Astrocyte (in vitro differentiated cells and primary cell): ENCODE data around the gene PLEKHA7.

Experiments used
- EZH2 ChIP-seq: IDR thresholded peaks from 2 replicates; pipeline ENCODE4 v1.6.1; 2012; ENCODE audit warnings: mild to moderate bottlenecking, low read length, inconsistent platforms; ENCODE audit not compliant: insufficient read depth
- TF ChIP-seq, protein P1 (sequence below): IDR thresholded peaks from 2 replicates; pipeline ENCODE4 v1.5.1; 2011; ENCODE audit warnings: low read depth, mild to moderate bottlenecking, inconsistent platforms, low read length, moderate library complexity; ENCODE audit not compliant: insufficient read depth

GRCh38 chr11:16786131-16786530 is 228.1 kb downstream of the PLEKHA7 start:
- TF ChIP-seq, protein P1, sequence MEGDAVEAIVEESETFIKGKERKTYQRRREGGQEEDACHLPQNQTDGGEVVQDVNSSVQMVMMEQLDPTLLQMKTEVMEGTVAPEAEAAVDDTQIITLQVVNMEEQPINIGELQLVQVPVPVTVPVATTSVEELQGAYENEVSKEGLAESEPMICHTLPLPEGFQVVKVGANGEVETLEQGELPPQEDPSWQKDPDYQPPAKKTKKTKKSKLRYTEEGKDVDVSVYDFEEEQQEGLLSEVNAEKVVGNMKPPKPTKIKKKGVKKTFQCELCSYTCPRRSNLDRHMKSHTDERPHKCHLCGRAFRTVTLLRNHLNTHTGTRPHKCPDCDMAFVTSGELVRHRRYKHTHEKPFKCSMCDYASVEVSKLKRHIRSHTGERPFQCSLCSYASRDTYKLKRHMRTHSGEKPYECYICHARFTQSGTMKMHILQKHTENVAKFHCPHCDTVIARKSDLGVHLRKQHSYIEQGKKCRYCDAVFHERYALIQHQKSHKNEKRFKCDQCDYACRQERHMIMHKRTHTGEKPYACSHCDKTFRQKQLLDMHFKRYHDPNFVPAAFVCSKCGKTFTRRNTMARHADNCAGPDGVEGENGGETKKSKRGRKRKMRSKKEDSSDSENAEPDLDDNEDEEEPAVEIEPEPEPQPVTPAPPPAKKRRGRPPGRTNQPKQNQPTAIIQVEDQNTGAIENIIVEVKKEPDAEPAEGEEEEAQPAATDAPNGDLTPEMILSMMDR, result no peak
- TF ChIP-seq EZH2, result no peak
